GM12878 (cell line): ENCODE data around the gene IGF1R. TPM values are rescaled to one million over a fixed set of nuclear protein-coding genes. Genes with fewer than 3 reads are reported as not detected.
A peak's percentile ranks its signal among the peaks of the same experiment; 100 is the strongest.

Experiments used
- ATAC-seq: fragments of 200-7000 bp; cut with Tn5 transposase; 3 replicates; pipeline ENCODE4 v1.9.1; 2020; ENCODE audit warnings: mild to moderate bottlenecking, moderate library complexity
- BruUV-seq: library from RNA; stranded (reverse); fragments of 400-500 nt; replicated peaks from 2 replicates; lab custom pipeline; 2021; lab: Mats Ljungman, UMichigan
- CTCF ChIA-PET: fragments of 300-600 bp; sonication (Branson Sonifier 250); formaldehyde crosslinking; extraction: SDS; loops from one replicate; lab custom pipeline; 2021; ENCODE audit warnings: inconsistent platforms; lab: Yijun Ruan, JAX
- POLR2A ChIA-PET: fragments of 350-600 bp; formaldehyde crosslinking; extraction: SDS; loops from one replicate; lab custom pipeline; 2021; ENCODE audit warnings: inconsistent platforms; lab: Charles Lee
- RAD21 ChIA-PET: fragments of 300-600 bp; sonication (Branson Sonifier 250); formaldehyde crosslinking; loops from one replicate; lab custom pipeline; 2023; ENCODE audit warnings: antibody characterized with exemption; ENCODE audit not compliant: unreplicated experiment; lab: Charles Lee
- SMC1A ChIA-PET: fragments of 300-600 bp; sonication (Branson Sonifier 250); formaldehyde crosslinking; loops from one replicate; lab custom pipeline; 2023; ENCODE audit not compliant: unreplicated experiment, uncharacterized antibody; lab: Charles Lee
- DNase-seq: peaks from one replicate; pipeline ENCODE4 v3.0.0-alpha.2; 2011; ENCODE audit warnings: low read depth, low spot score
- FAIRE-seq: peaks from 3 replicates; lab custom pipeline; 2011; peaks lifted over from hg19 to GRCh38; lab: Jason Lieb, UNC
- H2AFZ ChIP-seq: 2 replicates; pipeline ENCODE4 v1.6.0; 2011; ENCODE audit warnings: low read depth, low read length, control low read depth; ENCODE audit not compliant: control insufficient read depth
- H3K27ac ChIP-seq: 2 replicates; pipeline ENCODE4 v1.5.1; 2011; ENCODE audit warnings: control low read depth; ENCODE audit not compliant: control insufficient read depth, insufficient read depth
- H3K27me3 ChIP-seq, 2 experiments: replicated peaks in 1 of 2; 2 replicates each; pipeline versions ENCODE4 v1.6.0 to v1.6.1; 2011; ENCODE audit warnings: low read length in 1 of 2; ENCODE audit not compliant: control insufficient read depth in 2 of 2, insufficient read depth in 2 of 2
- H3K36me3 ChIP-seq, 2 experiments: 2 replicates each; pipeline ENCODE4 v1.5.1; 2011; ENCODE audit warnings: low read length in 1 of 2; ENCODE audit not compliant: control insufficient read depth in 2 of 2, insufficient read depth in 2 of 2
- H3K4me1 ChIP-seq: 2 replicates; pipeline ENCODE4 v1.6.1; 2011; ENCODE audit warnings: mild to moderate bottlenecking, low read length, moderate library complexity, mixed read lengths; ENCODE audit not compliant: control insufficient read depth, insufficient read depth
- H3K4me2 ChIP-seq: 2 replicates; pipeline ENCODE4 v1.6.0; 2011; ENCODE audit warnings: control low read depth; ENCODE audit not compliant: control insufficient read depth, insufficient read depth
- H3K4me3 ChIP-seq: fragments of 200-600 bp; sonication (generic); 2 replicates; pipeline ENCODE4 v1.5.1; 2016
- H3K79me2 ChIP-seq: 2 replicates; pipeline ENCODE4 v1.6.0; 2011; ENCODE audit warnings: low read length; ENCODE audit not compliant: control insufficient read depth, insufficient read depth
- H3K9ac ChIP-seq: 2 replicates; pipeline ENCODE4 v1.8.0; 2011; ENCODE audit warnings: low read length, control low read depth, mixed read lengths; ENCODE audit not compliant: control insufficient read depth, insufficient read depth
- H3K9me3 ChIP-seq: replicated peaks from 3 replicates; pipeline ENCODE4 v1.5.1; 2011; ENCODE audit warnings: mild to moderate bottlenecking, low read length; ENCODE audit not compliant: control insufficient read depth, insufficient read depth
- H4K20me1 ChIP-seq: 2 replicates; pipeline ENCODE4 v1.6.0; 2011; ENCODE audit not compliant: control insufficient read depth, insufficient read depth
- CTCF ChIP-seq, 3 experiments: IDR thresholded peaks in 2 of 3; conservative IDR thresholded peaks in 1 of 3; 2 replicates each; pipeline ENCODE4 v1.5.1; 2011; ENCODE audit warnings: low read depth in 3 of 3, low read length in 3 of 3, mild to moderate bottlenecking in 3 of 3, control low read depth in 2 of 3, moderate library complexity in 2 of 3, inconsistent platforms in 1 of 3, mixed read lengths in 1 of 3; ENCODE audit not compliant: control insufficient read depth in 2 of 3, insufficient read depth in 1 of 3; ENCODE audit errors: extremely low read depth in 1 of 3
- FOS ChIP-seq: IDR thresholded peaks from 3 replicates; pipeline ENCODE4 v1.6.1; 2011; ENCODE audit warnings: borderline replicate concordance; ENCODE audit not compliant: insufficient read length; ENCODE audit errors: extremely low read depth
- POU2F2 ChIP-seq: IDR thresholded peaks from 3 replicates; pipeline ENCODE4 v1.6.1; 2011; ENCODE audit warnings: low read depth, mild to moderate bottlenecking, low read length, borderline replicate concordance
- PRDM15 ChIP-seq: fragments of 450-650 bp; formaldehyde crosslinking; IDR thresholded peaks from 2 replicates; pipeline ENCODE4 v1.4.0; 2020; ENCODE audit warnings: mild to moderate bottlenecking, moderate library complexity
- RAD21 ChIP-seq: IDR thresholded peaks from 2 replicates; pipeline ENCODE4 v1.6.1; 2011; ENCODE audit warnings: mild to moderate bottlenecking, low read depth, low read length, moderate library complexity; ENCODE audit not compliant: insufficient read depth
- SMC3 ChIP-seq: IDR thresholded peaks from 2 replicates; pipeline ENCODE4 v1.6.1; 2011; ENCODE audit warnings: low read length, improper control_type of control experiment, borderline replicate concordance
- YY1 ChIP-seq: IDR thresholded peaks from 2 replicates; pipeline ENCODE4 v1.6.1; 2011; ENCODE audit warnings: low read depth, mild to moderate bottlenecking, low read length
- ZBTB40 ChIP-seq: fragments of 450-650 bp; IDR thresholded peaks from 2 replicates; pipeline ENCODE4 v1.6.1; 2016; ENCODE audit warnings: mild to moderate bottlenecking, moderate library complexity, borderline replicate concordance
- ZNF274 ChIP-seq: IDR thresholded peaks from one replicate; pipeline ENCODE4 v1.8.0; 2011; ENCODE audit not compliant: insufficient read length, insufficient read depth
- WGBS: methylation state at CpG from one replicate; pipeline ENCODE4 v1.1.6; 2016; ENCODE audit warnings: low lambda C conversion rate; ENCODE audit not compliant: insufficient replicate concordance, insufficient coverage; ENCODE audit errors: missing lambda C conversion rate; 5-methylcytosine and 5-hydroxymethylcytosine counted together
- in situ Hi-C: fragments of 300-500 bp; cut with MboI; formaldehyde crosslinking; loops from 9 replicates; pipeline ENCODE4 v1.14.3; 2018; ENCODE audit warnings: mixed read lengths
- intact Hi-C: fragments of 100-400 bp; cut with micrococcal nuclease; formaldehyde crosslinking; loops from one replicate; pipeline ENCODE4 v1.14.2; 2022; ENCODE audit not compliant: unreplicated experiment
- polyA plus RNA-seq, 11 experiments: library from polyadenylated mRNA; depleted of rRNA in 4 of 11; unstranded in 6 of 11; stranded (reverse) in 5 of 11; fragments of >200 nt; fragmentation: Nextera tagmentation in 4 of 11; fragmentation: Illumina TruSeq in 1 of 11; extraction: Ambion mirVana in 4 of 11; extraction: Trizol in 1 of 11; gene quantifications; 1 replicate in 1 of 11; 2 replicates in 10 of 11; pipeline versions ENCODE4 v1.2.1 to v1.2.3, GENCODE V29; 2011 to 2016; ENCODE audit warnings: inconsistent platforms in 2 of 11, missing spikeins in 2 of 11, low read depth in 1 of 11
- total RNA-seq, 4 experiments: library from RNA; depleted of rRNA in 3 of 4; stranded (reverse); fragments of >200 nt in 3 of 4; fragmentation: Illumina TruSeq in 1 of 4; extraction: Trizol in 1 of 4; gene quantifications; 2 replicates each; pipeline versions ENCODE4 v1.2.1 to v1.2.3, GENCODE V29; 2013 to 2021

IGF1R gene
- total and polyA plus RNA-seq, 10 of the 15 experiments (the other 5 are each of a cell fraction or from before 2014, with no cell fraction given), result 0.03 to 2.7 (median 0.66) TPM

- no peak overlapping the region for H3K27ac ChIP-seq
- no peaks in the 10 kb centered on the region for H4K20me1 ChIP-seq
- no peaks in the 10 kb centered on the region for H3K9me3 ChIP-seq
- ChIA-PET RAD21 (interaction anchor here (0.9 to 2.6 kb wide), 6 partner anchors 139 to 421 kb away, joined by 3 to 11 read pairs (median 5); no protein-coding TSS in a partner anchor), CTCF (interaction anchor here (0.6 to 6.8 kb wide), 33 partner anchors 9 to 417 kb away, joined by 3 to 93 read pairs (median 4); no protein-coding TSS in a partner anchor), POLR2A (no interaction called here), SMC1A (interaction anchor here (0.8 to 4.4 kb wide), 9 partner anchors 14 to 420 kb away, joined by 3 to 27 read pairs (median 5); no protein-coding TSS in a partner anchor)
- H3K4me2 ChIP-seq, result no peak overlapping the region
- 23% methylated on average over 7 of the region's 7 CpGs for WGBS
- H3K79me2 ChIP-seq, result no peaks in the 10 kb centered on the region
- in situ Hi-C loops (loop anchor here (5.0 to 10.0 kb wide), 3 partner anchors 142 to 416 kb away; no protein-coding TSS in a partner anchor), intact Hi-C loops (loop anchor here (1.0 to 5.0 kb wide), 3 partner anchors 118 to 217 kb away; no protein-coding TSS in a partner anchor)
- H3K9ac ChIP-seq, result no peak overlapping the region
- FAIRE-seq (peak; percentile 93), ATAC-seq (peak; percentile 96), DNase-seq (peak; percentile 11)
- H3K4me3 ChIP-seq, result no peak overlapping the region
- H3K27me3 ChIP-seq, result no peaks in the 10 kb centered on the region
- no TSS peak for BruUV-seq
- no peak overlapping the region for H2AFZ ChIP-seq
- no peaks in the 10 kb centered on the region for H3K4me1 ChIP-seq
- TF ChIP-seq SMC3 (peak; percentile 87), ZNF274 (no peak), PRDM15 (no peak), CTCF (IDR thresholded peaks at IDR 0.05 in 2 of 3, conservative IDR thresholded peaks at IDR 0.05 in 1 of 3; ENCODE audit: control insufficient read depth in 2 of 3, extremely low read depth in 1 of 3, insufficient read depth in 1 of 3, low read depth in 3 of 3, low read length in 3 of 3) (peak; percentile 85 to 91 (median 87); a peak in 5 of 6 replicates), POU2F2 (peak; percentile 81; the same call in 1 of the 3 replicates), YY1 (no peak), ZBTB40 (peak; percentile 72), FOS (no peak), RAD21 (peak; percentile 76)
- no peaks in the 10 kb centered on the region for H3K36me3 ChIP-seq
Observed at GRCh38 chr15:98658831-98659699, 10.7 kb downstream of the IGF1R start.
